Stimulated activated CD8-positive, alpha-beta memory T cell treated with anti-CD3 and anti-CD28 coated beads, Interleukin-15, amount 100 ng/mL, for 4 hours (primary cell): Measurements from ENCODE around the gene CST9.
"Not testable (repeated sequence)": the region's sequence is repeated elsewhere in the genome, so short reads cannot be mapped to it uniquely, and the experiment has no call there.

Experiments used
- DNase-seq, 2 donors: peaks; one replicate each; pipeline ENCODE4 v3.0.0-alpha.2; 2020; ENCODE audit warnings: low read depth in 2 of 2

The CST9 gene

GRCh38 chr20:23637282-23638221 lies 31.8 kb upstream of the CST9 start, which contains the start of gene CST3:
CST3 (minus strand) TSS chr20:23637955; CDS start chr20:23637862, 93 bp downstream.
- no peak for DNase-seq

GRCh38 chr20:23636908-23637281 lies 31.2 kb upstream of the CST9 start:
- no peak for DNase-seq

DNA sequence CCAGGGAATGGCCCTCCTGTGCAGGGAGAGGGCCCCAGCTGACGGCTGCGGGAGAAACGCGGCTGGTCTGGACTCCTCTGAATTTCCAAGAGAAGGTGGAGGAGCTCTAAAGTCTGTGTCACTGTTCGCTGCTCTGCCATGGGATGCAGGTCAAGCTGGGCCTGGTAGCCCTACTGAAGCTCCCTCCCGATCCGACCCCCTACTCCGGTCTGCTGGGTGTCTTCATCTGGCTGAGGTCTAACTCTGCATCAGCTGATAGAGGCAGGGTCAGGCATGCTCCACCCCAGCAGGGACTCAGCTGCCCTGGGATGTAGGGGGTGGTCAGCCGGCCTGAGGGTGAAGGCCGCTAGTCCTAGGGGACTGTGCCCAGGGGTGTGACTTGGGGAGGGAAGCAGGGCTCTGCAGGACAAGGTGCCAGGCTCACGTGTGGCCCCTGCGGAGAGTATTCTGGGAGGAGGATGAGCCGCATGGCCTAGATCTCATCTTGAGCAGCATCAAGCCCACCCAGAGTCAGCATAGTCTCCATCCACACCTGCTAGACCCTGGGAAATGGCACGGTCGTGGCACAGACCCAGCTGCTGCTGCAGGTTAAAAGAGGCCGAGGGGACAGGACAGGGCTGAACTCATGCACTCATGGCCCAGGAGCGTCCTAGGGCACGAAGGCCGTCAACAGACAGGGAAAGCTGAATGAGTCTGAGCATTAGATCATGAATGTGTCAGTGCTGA lies 30.6 kb upstream of the CST9 start:
- no peak for DNase-seq

- not testable (repeated sequence) for DNase-seq
Observed at GRCh38 chr20:23635768-23636090, 30.0 kb upstream of the CST9 start.

GRCh38 chr20:23634985-23635767 lies 29.5 kb upstream of the CST9 start:
- DNase-seq, result no peak

DNA sequence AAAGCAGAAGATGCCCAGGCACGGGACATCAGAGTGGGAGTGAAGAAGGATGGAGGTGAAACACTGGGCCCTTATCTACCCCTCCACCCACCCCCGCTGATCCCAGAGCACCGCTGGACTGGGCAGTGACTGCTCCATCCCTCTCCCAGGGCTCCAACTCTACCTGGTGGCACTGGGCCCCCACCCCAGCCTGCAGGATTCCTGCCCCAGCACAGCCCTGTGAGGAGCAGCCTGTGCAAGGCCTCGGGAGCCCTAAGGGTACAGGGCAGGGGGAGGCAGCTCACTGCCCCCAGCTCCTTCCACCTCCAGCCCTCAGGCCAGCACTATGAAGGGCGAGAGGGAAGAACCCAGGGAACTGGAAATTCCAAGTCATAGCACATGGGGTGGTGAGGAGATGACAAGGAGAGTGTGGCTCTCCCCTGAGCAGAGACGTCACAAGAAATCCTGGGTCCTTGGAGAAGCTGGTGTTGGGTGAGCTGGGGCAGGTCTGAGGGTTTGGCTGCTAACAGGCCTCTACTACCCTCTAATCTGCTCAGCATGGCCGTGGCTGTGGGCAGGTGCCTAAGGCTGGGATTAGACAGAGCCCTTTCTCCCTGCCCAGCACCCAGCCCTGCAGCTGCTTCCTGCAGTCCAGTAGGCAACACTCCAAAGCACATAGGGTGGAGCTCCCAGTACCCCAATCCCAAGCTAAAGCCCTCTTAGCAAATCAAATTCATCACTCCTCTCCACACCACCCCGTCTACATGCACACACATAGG lies 28.5 kb upstream of the CST9 start:
- no peak for DNase-seq

DNA sequence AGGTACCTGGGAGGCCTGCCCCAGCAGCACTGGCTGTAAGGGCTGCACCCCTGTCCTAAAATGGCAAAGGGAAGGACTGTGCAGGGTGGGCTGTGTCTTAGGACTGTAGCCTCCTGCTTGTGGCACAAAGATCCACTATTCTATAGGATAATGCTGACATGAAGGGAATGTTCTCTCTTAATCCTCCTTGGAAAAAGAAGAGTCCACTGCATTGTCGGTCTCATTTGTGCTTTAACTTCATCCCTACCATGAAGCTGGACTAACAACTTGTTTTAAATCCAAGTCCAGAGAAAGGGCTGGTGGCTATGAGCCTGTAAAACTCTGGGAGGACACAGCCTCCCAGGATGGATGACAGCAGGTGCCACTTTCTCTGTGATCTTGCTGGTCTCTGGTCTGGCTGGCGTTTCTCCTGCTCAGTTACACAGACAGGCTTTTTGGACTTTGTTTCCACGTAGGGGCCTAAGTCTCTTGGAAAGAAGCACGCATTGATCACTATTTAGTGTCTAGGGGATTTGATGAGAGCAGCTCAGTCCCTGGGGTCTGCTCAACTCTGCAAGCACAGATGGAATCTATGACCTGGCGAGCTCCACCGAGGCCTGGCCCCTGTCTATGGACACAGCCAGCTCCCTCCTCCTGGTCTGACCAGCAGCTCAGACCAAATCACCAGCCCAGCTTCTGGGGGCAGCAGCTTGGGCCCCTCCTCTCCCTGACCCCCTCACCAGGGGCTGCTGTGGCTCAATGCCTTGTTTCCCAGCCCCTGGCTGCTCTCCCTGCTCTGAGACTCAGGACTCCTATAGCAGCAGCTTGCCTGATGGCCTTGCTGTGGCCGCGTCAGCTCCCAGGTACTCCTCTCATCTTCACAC lies 27.2 kb upstream of the CST9 start:
- no peak for DNase-seq

- DNase-seq, result no peak
Observed at GRCh38 chr20:23631981-23632710, 26.4 kb upstream of the CST9 start.

- no peak for DNase-seq
Observed at GRCh38 chr20:23631226-23631822, 25.6 kb upstream of the CST9 start.

GRCh38 chr20:23630392-23630849 lies 24.7 kb upstream of the CST9 start:
- no peak for DNase-seq

GRCh38 chr20:23629542-23630391 lies 24.1 kb upstream of the CST9 start:
- no peak for DNase-seq

DNA sequence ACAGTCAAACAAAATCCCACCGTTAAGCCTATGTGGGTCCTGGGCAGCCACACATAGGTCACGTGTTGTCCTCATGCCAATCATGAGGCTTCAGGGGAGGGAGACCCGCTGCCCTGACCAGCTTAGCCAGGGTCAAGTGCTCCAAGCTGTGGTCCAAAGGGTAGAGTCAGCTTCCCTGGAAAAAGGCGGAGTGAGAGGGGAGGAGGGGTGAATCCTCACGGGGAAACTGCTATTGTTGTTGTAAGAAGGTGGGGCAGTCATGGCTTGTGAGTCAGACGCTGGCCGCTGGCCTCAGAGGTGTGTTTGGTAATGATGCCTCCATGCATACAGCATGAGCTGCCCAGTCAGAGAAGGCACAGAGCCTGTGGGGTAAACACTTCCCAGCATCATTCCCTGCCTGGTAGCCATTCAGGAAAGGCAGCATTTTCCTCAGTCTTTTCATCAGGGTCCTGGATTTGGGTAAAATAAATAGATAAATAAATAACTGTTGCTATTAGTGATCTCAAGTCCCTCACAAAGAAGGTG lies 23.4 kb upstream of the CST9 start:
- no peak for DNase-seq

- no peak for DNase-seq
Observed at GRCh38 chr20:23628402-23629016, 22.8 kb upstream of the CST9 start.

DNA sequence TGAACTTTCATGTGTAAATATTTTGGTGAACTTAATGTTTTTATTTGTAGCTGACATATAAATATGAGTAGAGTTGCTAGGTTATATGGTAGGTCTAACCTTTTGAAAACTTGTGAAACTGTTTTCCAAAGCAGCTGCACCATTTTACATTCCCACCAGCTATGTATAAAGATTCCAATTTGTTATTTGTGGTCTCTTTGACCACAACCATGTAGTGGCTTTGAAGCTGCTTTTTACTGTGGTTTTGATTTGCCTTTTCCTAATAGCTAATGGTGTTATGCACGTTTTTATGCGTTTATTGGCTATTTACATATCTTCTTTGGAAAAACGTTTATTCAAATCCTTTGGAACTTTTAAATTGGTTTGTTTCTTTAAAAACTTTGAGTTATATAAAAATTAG lies 21.8 kb upstream of the CST9 start:
- no peak for DNase-seq

DNA sequence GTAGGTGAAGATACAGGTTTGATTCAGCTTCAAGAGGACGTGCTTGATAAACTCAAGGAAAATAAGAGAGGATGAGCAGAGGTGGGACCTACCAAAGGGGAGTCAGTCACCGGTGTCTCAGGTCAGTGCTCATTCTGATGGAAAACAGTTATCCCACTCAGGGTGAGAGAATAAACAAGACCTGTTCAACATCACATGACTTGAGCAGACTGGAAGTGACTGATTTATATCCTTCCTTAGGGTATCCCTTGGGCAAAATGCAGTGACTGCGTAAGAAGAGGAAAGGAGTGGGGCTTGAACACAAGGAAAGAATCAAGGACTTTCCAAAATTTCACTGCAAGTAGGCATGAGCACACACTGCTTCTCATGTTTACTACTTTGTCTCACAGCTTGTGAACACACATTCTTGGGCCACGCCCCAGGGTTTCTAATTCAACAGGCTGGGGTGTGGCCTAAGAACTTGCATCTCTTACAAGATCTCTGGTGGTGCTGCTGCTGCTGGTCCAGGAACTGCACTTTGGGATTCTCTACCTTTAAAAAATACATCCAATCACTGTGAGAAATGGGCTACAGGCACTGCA lies 20.4 kb upstream of the CST9 start:
- no peak for DNase-seq

DNA sequence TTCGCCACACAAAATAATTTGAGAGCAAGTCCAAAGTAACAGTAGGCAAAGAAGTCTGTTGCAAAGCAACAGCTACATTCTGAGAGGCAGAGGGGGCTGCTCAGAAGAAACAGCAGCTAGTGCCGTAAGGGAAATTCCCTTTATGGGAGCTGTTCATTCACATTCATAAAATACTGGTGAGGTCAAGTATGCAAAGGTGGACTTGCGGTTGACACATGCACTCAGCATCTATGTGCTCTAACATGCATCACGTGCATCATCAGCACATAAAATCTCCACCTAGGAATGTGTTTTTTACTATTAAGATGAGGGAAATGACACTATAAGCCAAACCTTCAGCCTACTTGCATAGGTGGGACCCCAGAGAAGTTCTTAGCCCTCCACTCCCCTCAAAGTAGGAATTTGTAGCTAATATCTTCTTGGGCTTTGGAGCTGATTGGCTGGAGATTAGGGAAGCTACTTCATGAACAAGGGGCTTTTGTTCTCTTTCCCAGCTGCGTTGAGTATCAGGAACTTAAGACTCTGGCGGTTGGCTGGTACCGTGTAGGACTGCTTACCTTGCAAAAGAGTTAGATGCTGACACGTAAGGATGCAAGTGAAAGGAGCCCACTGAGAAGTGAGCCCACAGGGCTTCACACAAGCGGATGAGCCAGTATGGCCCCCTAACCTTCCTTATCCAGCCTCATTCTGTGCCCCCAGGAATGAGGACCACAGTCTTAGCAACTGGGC lies 19.7 kb upstream of the CST9 start:
- no peak for DNase-seq

GRCh38 chr20:23624324-23624691 lies 18.6 kb upstream of the CST9 start:
- no peak for DNase-seq
